ENCODE data around the gene SPPL3. TPM values are rescaled to one million over a fixed set of nuclear protein-coding genes. Genes with fewer than 3 reads are reported as not detected.
"Not testable (repeated sequence)": the region's sequence is repeated elsewhere in the genome, so short reads cannot be mapped to it uniquely, and the experiment has no call there.

SPPL3 gene
- total RNA-seq, 1 experiment from 2014 or later: 7.5 TPM

- no peak for DNase-seq (ENCODE audit: low read depth)
Observed at GRCh38 chr12:120820884-120821510, 83.2 kb downstream of the SPPL3 start.

GRCh38 chr12:120818416-120818815 lies 85.7 kb downstream of the SPPL3 start:
- DNase-seq (ENCODE audit: low read depth): no peak

GRCh38 chr12:120817559-120818330 lies 86.4 kb downstream of the SPPL3 start:
- DNase-seq (ENCODE audit: low read depth): no peak

GRCh38 chr12:120816363-120816762 lies 87.8 kb downstream of the SPPL3 start:
- DNase-seq (ENCODE audit: low read depth): no peak

GRCh38 chr12:120814903-120815429 lies 89.2 kb downstream of the SPPL3 start:
- no peak for DNase-seq (ENCODE audit: low read depth)

GRCh38 chr12:120814203-120814902 lies 89.8 kb downstream of the SPPL3 start:
- DNase-seq (ENCODE audit: low read depth): no peak

GRCh38 chr12:120813588-120814153 lies 90.5 kb downstream of the SPPL3 start:
- no peak for DNase-seq (ENCODE audit: low read depth)

GRCh38 chr12:120810021-120810420 lies 94.1 kb downstream of the SPPL3 start:
- no peak for DNase-seq (ENCODE audit: low read depth)

- no peak for DNase-seq (ENCODE audit: low read depth)
Observed at GRCh38 chr12:120804428-120804827, 99.7 kb downstream of the SPPL3 start.

- no peak for DNase-seq (ENCODE audit: low read depth)
Observed at GRCh38 chr12:120801146-120801545, 103.0 kb downstream of the SPPL3 start.

- no peak for DNase-seq (ENCODE audit: low read depth)
Observed at GRCh38 chr12:120800665-120801064, 103.5 kb downstream of the SPPL3 start.

GRCh38 chr12:120799243-120800045 lies 104.7 kb downstream of the SPPL3 start:
- no peak for DNase-seq (ENCODE audit: low read depth)

- DNase-seq (ENCODE audit: low read depth): peak; percentile 35
Observed at GRCh38 chr12:120798696-120799095, 105.5 kb downstream of the SPPL3 start.

- DNase-seq (ENCODE audit: low read depth): no peak
Observed at GRCh38 chr12:120797677-120798642, 106.2 kb downstream of the SPPL3 start.

GRCh38 chr12:120795441-120796178 lies 108.5 kb downstream of the SPPL3 start:
- no peak for DNase-seq (ENCODE audit: low read depth)

GRCh38 chr12:120793357-120793756 lies 110.8 kb downstream of the SPPL3 start:
- DNase-seq (ENCODE audit: low read depth): no peak

- DNase-seq (ENCODE audit: low read depth): not testable (repeated sequence)
Observed at GRCh38 chr12:120792456-120792855, 111.7 kb downstream of the SPPL3 start.

GRCh38 chr12:120791669-120792176 lies 112.4 kb downstream of the SPPL3 start:
- DNase-seq (ENCODE audit: low read depth): no peak

- no peak for DNase-seq (ENCODE audit: low read depth)
Observed at GRCh38 chr12:120790114-120790513, 114.0 kb downstream of the SPPL3 start.

All from LHCN-M2 (cell line).